GM12878 (cell line): ENCODE data around the gene CCDC57. TPM values are rescaled to one million over a fixed set of nuclear protein-coding genes. Genes with fewer than 3 reads are reported as not detected.

Experiments
- ATAC-seq: fragments of 200-7000 bp; cut with Tn5 transposase; 3 replicates; pipeline ENCODE4 v1.9.1; 2020; ENCODE audit warnings: mild to moderate bottlenecking, moderate library complexity
- BruUV-seq: library from RNA; stranded (reverse); fragments of 400-500 nt; replicated peaks from 2 replicates; lab custom pipeline; 2021; lab: Mats Ljungman, UMichigan
- CTCF ChIA-PET: fragments of 300-600 bp; sonication (Branson Sonifier 250); formaldehyde crosslinking; extraction: SDS; loops from one replicate; lab custom pipeline; 2021; ENCODE audit warnings: inconsistent platforms; lab: Yijun Ruan, JAX
- POLR2A ChIA-PET: fragments of 350-600 bp; formaldehyde crosslinking; extraction: SDS; loops from one replicate; lab custom pipeline; 2021; ENCODE audit warnings: inconsistent platforms; lab: Charles Lee
- RAD21 ChIA-PET: fragments of 300-600 bp; sonication (Branson Sonifier 250); formaldehyde crosslinking; loops from one replicate; lab custom pipeline; 2023; ENCODE audit warnings: antibody characterized with exemption; ENCODE audit not compliant: unreplicated experiment; lab: Charles Lee
- SMC1A ChIA-PET: fragments of 300-600 bp; sonication (Branson Sonifier 250); formaldehyde crosslinking; loops from one replicate; lab custom pipeline; 2023; ENCODE audit not compliant: unreplicated experiment, uncharacterized antibody; lab: Charles Lee
- DNase-seq: peaks from one replicate; pipeline ENCODE4 v3.0.0-alpha.2; 2011; ENCODE audit warnings: low read depth, low spot score
- FAIRE-seq: peaks from 3 replicates; lab custom pipeline; 2011; peaks lifted over from hg19 to GRCh38; lab: Jason Lieb, UNC
- H2AFZ ChIP-seq: 2 replicates; pipeline ENCODE4 v1.6.0; 2011; ENCODE audit warnings: low read depth, low read length, control low read depth; ENCODE audit not compliant: control insufficient read depth
- H3K27ac ChIP-seq: 2 replicates; pipeline ENCODE4 v1.5.1; 2011; ENCODE audit warnings: control low read depth; ENCODE audit not compliant: control insufficient read depth, insufficient read depth
- H3K27me3 ChIP-seq, 2 experiments: replicated peaks in 1 of 2; 2 replicates each; pipeline versions ENCODE4 v1.6.0 to v1.6.1; 2011; ENCODE audit warnings: low read length in 1 of 2; ENCODE audit not compliant: control insufficient read depth in 2 of 2, insufficient read depth in 2 of 2
- H3K36me3 ChIP-seq, 2 experiments: 2 replicates each; pipeline ENCODE4 v1.5.1; 2011; ENCODE audit warnings: low read length in 1 of 2; ENCODE audit not compliant: control insufficient read depth in 2 of 2, insufficient read depth in 2 of 2
- H3K4me1 ChIP-seq: 2 replicates; pipeline ENCODE4 v1.6.1; 2011; ENCODE audit warnings: mild to moderate bottlenecking, low read length, moderate library complexity, mixed read lengths; ENCODE audit not compliant: control insufficient read depth, insufficient read depth
- H3K4me2 ChIP-seq: 2 replicates; pipeline ENCODE4 v1.6.0; 2011; ENCODE audit warnings: control low read depth; ENCODE audit not compliant: control insufficient read depth, insufficient read depth
- H3K4me3 ChIP-seq: fragments of 200-600 bp; sonication (generic); 2 replicates; pipeline ENCODE4 v1.5.1; 2016
- H3K79me2 ChIP-seq: 2 replicates; pipeline ENCODE4 v1.6.0; 2011; ENCODE audit warnings: low read length; ENCODE audit not compliant: control insufficient read depth, insufficient read depth
- H3K9ac ChIP-seq: 2 replicates; pipeline ENCODE4 v1.8.0; 2011; ENCODE audit warnings: low read length, control low read depth, mixed read lengths; ENCODE audit not compliant: control insufficient read depth, insufficient read depth
- H3K9me3 ChIP-seq: replicated peaks from 3 replicates; pipeline ENCODE4 v1.5.1; 2011; ENCODE audit warnings: mild to moderate bottlenecking, low read length; ENCODE audit not compliant: control insufficient read depth, insufficient read depth
- H4K20me1 ChIP-seq: 2 replicates; pipeline ENCODE4 v1.6.0; 2011; ENCODE audit not compliant: control insufficient read depth, insufficient read depth
- ASH2L ChIP-seq: fragments of 300-600, 200-600 bp; sonication (generic); IDR thresholded peaks from 2 replicates; pipeline ENCODE4 v1.6.1; 2017; ENCODE audit warnings: low read depth, mild to moderate bottlenecking, borderline replicate concordance
- ELK1 ChIP-seq: IDR thresholded peaks from 2 replicates; pipeline ENCODE4 v1.6.1; 2012; ENCODE audit warnings: low read depth, low read length, improper control_type of control experiment
- NR2C1 ChIP-seq: fragments of 450-650 bp; IDR thresholded peaks from 2 replicates; pipeline ENCODE4 v1.6.1; 2017; ENCODE audit warnings: antibody characterized with exemption, mild to moderate bottlenecking, moderate library complexity
- SMAD5 ChIP-seq: IDR thresholded peaks from 2 replicates; pipeline ENCODE4 v1.6.1; 2016; ENCODE audit warnings: antibody characterized with exemption, low read depth
- STAT3 ChIP-seq: IDR thresholded peaks from 2 replicates; pipeline ENCODE4 v1.6.1; 2011; ENCODE audit warnings: low read depth, low read length, improper control_type of control experiment
- ZNF384 ChIP-seq: IDR thresholded peaks from 2 replicates; pipeline ENCODE4 v1.6.1; 2012; ENCODE audit warnings: low read depth, mild to moderate bottlenecking, low read length, improper control_type of control experiment, borderline replicate concordance
- ZZZ3 ChIP-seq: IDR thresholded peaks from 2 replicates; pipeline ENCODE4 v1.6.1; 2011; ENCODE audit warnings: low read depth; ENCODE audit not compliant: control insufficient read depth, insufficient read length
- WGBS: methylation state at CpG from one replicate; pipeline ENCODE4 v1.1.6; 2016; ENCODE audit warnings: low lambda C conversion rate; ENCODE audit not compliant: insufficient replicate concordance, insufficient coverage; ENCODE audit errors: missing lambda C conversion rate; 5-methylcytosine and 5-hydroxymethylcytosine counted together
- in situ Hi-C: fragments of 300-500 bp; cut with MboI; formaldehyde crosslinking; loops from 9 replicates; pipeline ENCODE4 v1.14.3; 2018; ENCODE audit warnings: mixed read lengths
- intact Hi-C: fragments of 100-400 bp; cut with micrococcal nuclease; formaldehyde crosslinking; loops from one replicate; pipeline ENCODE4 v1.14.2; 2022; ENCODE audit not compliant: unreplicated experiment
- polyA plus RNA-seq, 11 experiments: library from polyadenylated mRNA; depleted of rRNA in 4 of 11; unstranded in 6 of 11; stranded (reverse) in 5 of 11; fragments of >200 nt; fragmentation: Nextera tagmentation in 4 of 11; fragmentation: Illumina TruSeq in 1 of 11; extraction: Ambion mirVana in 4 of 11; extraction: Trizol in 1 of 11; gene quantifications; 1 replicate in 1 of 11; 2 replicates in 10 of 11; pipeline versions ENCODE4 v1.2.1 to v1.2.3, GENCODE V29; 2011 to 2016; ENCODE audit warnings: inconsistent platforms in 2 of 11, missing spikeins in 2 of 11, low read depth in 1 of 11
- total RNA-seq, 4 experiments: library from RNA; depleted of rRNA in 3 of 4; stranded (reverse); fragments of >200 nt in 3 of 4; fragmentation: Illumina TruSeq in 1 of 4; extraction: Trizol in 1 of 4; gene quantifications; 2 replicates each; pipeline versions ENCODE4 v1.2.1 to v1.2.3, GENCODE V29; 2013 to 2021

CCDC57 gene
- total and polyA plus RNA-seq, 10 of the 15 experiments (the other 5 are each of a cell fraction or from before 2014, with no cell fraction given): 5.4 to 123 (median 45.8) TPM

DNA sequence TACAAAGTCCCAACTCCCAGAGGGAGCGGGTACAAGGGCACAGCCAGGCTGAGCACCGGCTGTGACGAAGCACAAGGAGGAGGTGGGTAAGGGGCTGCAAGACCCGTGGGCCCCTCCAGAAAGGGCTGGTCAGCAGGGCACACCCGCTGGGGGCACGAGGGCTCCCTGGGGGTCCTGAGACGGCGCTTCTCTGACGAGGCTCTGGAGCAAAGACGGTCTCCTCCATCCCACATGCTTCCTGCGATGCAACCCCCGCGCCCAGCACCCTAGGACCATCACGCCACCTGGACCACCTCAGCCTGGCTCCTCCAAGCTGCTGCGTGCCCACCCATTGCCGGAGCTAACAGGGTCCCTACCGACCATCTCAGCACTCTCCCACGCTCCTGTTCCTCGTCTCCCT is 8.7 kb downstream of the CCDC57 start:
- H3K27ac ChIP-seq: no peak overlapping the region
- RAD21 ChIA-PET: interaction anchor here (1.8 kb wide), 1 partner anchor 38 kb away, joined by 4 read pairs; no protein-coding TSS in a partner anchor
- peaks cover 9% of the 10 kb centered on the region for H3K4me1 ChIP-seq
- in situ Hi-C loops (no loop called here), intact Hi-C loops (no loop called here)
- WGBS: 78% methylated on average over 19 of the region's 19 CpGs
- FAIRE-seq (no peak), DNase-seq (no peak), ATAC-seq (no peak)
- POLR2A ChIA-PET: no interaction called here
- CTCF ChIA-PET: interaction anchor here (0.7 to 1.7 kb wide), 3 partner anchors 32 to 128 kb away, joined by 3 to 5 read pairs (median 3); no protein-coding TSS in a partner anchor
- H3K9ac ChIP-seq: no peak overlapping the region
- TF ChIP-seq ELK1 (no peak), NR2C1 (no peak), STAT3 (no peak), SMAD5 (no peak), ZZZ3 (no peak), ASH2L (no peak), ZNF384 (no peak)
- no peaks in the 10 kb centered on the region for H3K79me2 ChIP-seq
- no peaks in the 10 kb centered on the region; a peak in 1 of 4 replicates for H3K36me3 ChIP-seq
- no peaks in the 10 kb centered on the region for H4K20me1 ChIP-seq
- SMC1A ChIA-PET: interaction anchor here (0.6 kb wide), 1 partner anchor 13 kb away, joined by 3 read pairs; no protein-coding TSS in a partner anchor
- H3K4me2 ChIP-seq: no peak overlapping the region
- no peak overlapping the region for H3K4me3 ChIP-seq
- BruUV-seq: no TSS peak
- H3K27me3 ChIP-seq: no peaks in the 10 kb centered on the region
- H2AFZ ChIP-seq: no peak overlapping the region
- H3K9me3 ChIP-seq: no peaks in the 10 kb centered on the region
